ENCODE data around the gene PRSS21.

The PRSS21 gene

GRCh38 chr16:2853531-2854073, 36.6 kb downstream of the PRSS21 start:
- TF ChIP-seq CTCF (conservative IDR thresholded peaks at IDR 0.05) = no peak

GRCh38 chr16:2854700-2855309, 37.8 kb downstream of the PRSS21 start:
- peak; percentile 33; the same call in 1 of the 2 replicates for TF ChIP-seq CTCF (conservative IDR thresholded peaks at IDR 0.05)
- H3K27ac ChIP-seq = no peak overlapping the region

More at GRCh38 chr16:2853531-2854073, 36.6 kb downstream of the PRSS21 start:
- H3K27ac ChIP-seq = no peak overlapping the region

GRCh38 chr16:2855536-2855935, 38.5 kb downstream of the PRSS21 start:
- H3K27ac ChIP-seq = no peak overlapping the region
- no peak for TF ChIP-seq CTCF (conservative IDR thresholded peaks at IDR 0.05)

GRCh38 chr16:2856061-2856670, 39.1 kb downstream of the PRSS21 start:
- no peak overlapping the region for H3K27ac ChIP-seq
- no peak for TF ChIP-seq CTCF (conservative IDR thresholded peaks at IDR 0.05)

GRCh38 chr16:2856686-2857450, 39.8 kb downstream of the PRSS21 start:
- TF ChIP-seq CTCF (conservative IDR thresholded peaks at IDR 0.05) = no peak
- H3K27ac ChIP-seq = no peak overlapping the region

- peak within 1 kb of the TSS; percentile 60 for H3K27ac ChIP-seq
- no peak for TF ChIP-seq CTCF (conservative IDR thresholded peaks at IDR 0.05)
These were observed 40.6 kb downstream of the PRSS21 start, which contains the start of gene PRSS22 for GRCh38 chr16:2857451-2858244. Gene PRSS22 (minus strand): TSS chr16:2858170. CDS start chr16:2858104, 66 bp downstream.

Data from VCaP (cell line).